Left renal cortex interstitium (tissue), 4 donors: Measurements from ENCODE around the gene FALEC. TPM values are rescaled to one million over a fixed set of nuclear protein-coding genes. Genes with fewer than 3 reads are reported as not detected.

Source experiments
- DNase-seq, 4 donors: peaks; one replicate each; pipeline ENCODE4 v3.0.0-alpha.2; 2013; ENCODE audit warnings: low read depth in 4 of 4, low spot score in 2 of 4, missing footprints in 1 of 4
- polyA plus RNA-seq, 4 donors: library from polyadenylated mRNA; unstranded; fragments of 120-200 nt; gene quantifications; one replicate each; pipeline ENCODE4 v1.2.1, GENCODE V29; 2013; ENCODE audit not compliant: insufficient read length in 4 of 4

Gene FALEC
- polyA plus RNA-seq, 4 donors = 0.55 to 0.64 (median 0.64) TPM; not detected in 1

- DNase-seq = no peak
Observed at GRCh38 chr1:150511551-150511950, 4.0 kb upstream of the FALEC start.

GRCh38 chr1:150511985-150512660, 3.4 kb upstream of the FALEC start:
- DNase-seq = no peak

DNA sequence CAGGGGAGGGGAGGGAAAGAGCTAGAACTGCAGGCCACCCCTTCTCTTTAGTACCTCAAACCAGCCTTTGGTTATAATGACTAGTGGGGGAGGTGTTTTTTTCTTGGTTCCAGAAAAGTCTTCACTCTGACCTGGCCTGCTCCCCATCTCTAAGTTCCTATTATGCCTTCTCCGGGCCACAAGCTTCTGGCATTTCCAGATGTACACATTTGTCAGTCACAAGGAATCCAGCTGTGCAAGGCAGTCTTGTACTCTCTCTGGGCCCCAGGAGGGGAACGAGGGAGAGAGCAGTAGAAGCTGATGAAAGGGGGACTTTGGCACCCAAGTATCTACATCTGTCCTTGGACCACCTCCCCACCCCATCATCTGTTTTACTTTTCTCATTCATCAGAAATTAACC, 2.7 kb upstream of the FALEC start:
- DNase-seq = no peak

DNA sequence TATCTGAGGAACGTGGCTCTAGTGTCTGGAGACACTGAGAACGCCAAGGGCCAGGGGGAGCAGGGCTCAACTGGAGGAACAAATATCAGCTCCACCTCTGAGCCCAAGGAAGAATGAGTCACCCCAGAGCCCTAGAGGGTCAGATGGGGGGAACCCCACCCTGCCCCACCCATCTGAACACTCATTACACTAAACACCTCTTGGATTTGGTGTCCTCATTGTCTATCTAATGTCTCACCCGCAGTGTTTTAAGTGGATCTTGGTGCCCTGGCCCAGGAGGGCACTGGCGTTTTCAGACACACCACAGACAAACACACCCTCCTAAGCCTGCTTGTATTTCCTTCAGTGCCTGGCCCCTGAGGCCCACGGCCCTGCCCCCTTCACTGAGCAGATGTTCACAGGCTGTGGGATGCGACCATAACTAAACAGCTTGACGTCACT, 2.2 kb upstream of the FALEC start:
- DNase-seq = no peak

- no peak for DNase-seq
Observed at GRCh38 chr1:150514260-150514659, 1.3 kb upstream of the FALEC start.

DNA sequence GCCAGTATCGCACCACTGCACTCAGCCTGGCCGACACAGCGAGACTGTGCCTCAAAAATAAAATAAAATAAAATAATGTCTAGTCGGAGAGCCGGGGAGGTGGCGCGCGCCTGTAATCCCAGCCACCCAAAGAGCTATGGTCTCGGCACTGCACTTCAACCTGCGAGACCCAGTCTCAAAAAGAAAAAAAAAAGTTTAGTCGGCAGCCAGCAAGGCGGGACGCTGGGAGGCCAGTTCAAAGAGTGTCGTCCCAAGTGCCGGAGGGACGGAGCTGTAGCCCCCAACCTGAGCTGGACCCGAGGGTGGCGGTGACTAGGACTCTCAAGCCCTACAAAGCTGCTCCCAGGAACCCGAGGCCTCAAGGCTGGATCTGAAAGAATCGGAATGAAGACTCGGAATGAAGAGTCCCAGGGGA, 632 bp upstream of the FALEC start:
- DNase-seq = no peak

DNA sequence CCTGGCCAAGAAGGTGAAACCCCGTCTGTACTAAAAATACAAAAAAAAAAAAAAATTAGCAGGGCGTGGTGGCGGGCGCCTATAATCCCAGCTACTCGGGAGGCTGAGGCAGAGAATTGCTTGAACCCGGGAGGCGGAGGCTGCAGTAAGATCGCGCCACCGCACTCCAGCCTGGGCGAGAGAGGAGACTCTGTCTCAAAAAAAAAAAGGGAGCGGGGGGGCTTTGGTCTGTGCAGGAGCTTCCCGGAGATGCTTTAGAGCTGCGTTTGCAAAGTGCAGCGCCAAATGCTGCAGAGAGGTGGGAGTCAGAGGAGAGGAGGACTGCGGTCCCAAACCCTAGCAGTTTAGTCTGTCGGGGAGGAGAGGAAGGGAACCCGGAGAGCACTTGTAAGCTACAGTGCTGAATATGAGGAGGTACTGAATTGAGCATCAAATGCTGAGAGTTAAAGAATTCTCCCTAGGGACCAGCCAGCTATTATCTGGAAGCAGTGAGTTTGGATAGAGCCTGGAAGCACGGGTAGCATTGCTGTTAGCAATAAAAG, 569 bp downstream of the FALEC start:
- no peak for DNase-seq

DNA sequence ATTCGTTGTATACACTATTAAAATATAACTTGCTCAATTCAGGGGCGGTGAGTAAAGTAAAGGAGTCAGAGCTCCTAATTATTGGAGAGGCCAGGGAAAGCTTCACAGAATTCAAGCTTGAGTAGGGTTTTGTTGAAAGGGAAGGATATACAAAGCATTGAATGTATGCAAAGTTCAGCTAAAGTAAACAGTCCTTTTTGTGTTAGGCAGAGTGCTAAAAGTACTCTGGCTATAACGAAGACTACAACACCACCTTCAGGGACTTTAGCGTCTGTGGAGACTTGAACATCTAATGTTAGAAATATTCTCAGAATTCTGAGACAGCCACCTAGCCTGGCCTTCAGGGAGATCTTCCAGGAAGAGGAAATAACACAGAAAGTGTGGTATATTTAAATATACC, 1.1 kb downstream of the FALEC start:
- no peak for DNase-seq

DNA sequence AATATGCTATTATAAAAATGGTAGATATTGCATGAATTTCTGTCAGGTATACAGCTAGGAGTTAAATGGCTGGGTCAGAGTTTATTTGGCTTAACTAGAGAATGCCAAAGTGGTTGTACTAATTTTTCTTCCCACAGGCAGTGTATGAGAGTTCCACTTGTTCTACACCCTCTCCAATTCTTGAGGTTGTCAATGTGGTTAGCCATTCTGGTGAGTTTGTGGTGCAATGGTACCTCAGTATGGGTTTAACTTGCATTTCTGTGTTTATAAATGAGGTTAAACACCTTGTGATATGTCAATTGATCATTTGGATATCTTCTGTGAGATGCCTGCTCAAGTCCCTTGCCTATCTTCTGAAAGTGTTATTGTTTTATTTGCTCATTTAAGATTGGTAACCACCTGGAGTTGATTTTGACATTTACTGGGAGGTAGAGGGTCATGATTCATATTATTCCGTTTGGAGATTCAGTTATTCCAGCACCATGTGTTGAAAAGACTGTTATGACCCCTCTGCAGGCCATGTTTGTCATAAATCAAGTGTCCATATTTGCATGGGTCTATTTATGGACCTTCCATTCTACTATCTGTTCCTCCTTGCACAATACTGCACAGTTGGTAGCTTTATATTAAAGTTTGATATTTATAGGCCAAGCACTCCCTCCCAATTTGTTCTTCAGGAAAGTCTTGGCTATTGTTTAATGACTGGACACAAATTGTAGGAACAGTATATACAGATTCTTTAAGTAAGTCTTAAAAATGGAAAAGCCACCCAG, 5.8 kb downstream of the FALEC start:
- no peak for DNase-seq

DNA sequence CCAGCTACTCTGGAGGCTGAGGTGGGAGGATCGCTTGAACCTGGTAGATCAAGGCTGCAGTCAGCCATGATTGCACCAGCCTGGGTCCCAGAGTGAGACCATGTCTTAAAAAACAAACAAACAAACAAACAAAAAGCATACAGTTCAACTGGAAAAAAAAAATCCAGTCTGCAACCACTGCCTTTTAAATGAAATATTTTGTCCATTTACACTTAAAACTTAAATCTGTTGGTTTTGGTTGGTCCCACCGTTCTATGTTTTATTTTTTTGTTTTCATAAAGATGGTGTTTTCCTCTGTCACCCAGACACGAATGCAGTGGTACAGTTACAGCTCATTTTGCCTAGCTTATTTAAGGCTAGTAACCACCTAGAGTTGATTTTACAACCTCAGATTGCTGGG, 9.8 kb downstream of the FALEC start:
- DNase-seq = no peak

GRCh38 chr1:150528196-150528595, 12.6 kb downstream of the FALEC start:
- no peak for DNase-seq

GRCh38 chr1:150529017-150529416, 13.5 kb downstream of the FALEC start:
- DNase-seq = no peak

DNA sequence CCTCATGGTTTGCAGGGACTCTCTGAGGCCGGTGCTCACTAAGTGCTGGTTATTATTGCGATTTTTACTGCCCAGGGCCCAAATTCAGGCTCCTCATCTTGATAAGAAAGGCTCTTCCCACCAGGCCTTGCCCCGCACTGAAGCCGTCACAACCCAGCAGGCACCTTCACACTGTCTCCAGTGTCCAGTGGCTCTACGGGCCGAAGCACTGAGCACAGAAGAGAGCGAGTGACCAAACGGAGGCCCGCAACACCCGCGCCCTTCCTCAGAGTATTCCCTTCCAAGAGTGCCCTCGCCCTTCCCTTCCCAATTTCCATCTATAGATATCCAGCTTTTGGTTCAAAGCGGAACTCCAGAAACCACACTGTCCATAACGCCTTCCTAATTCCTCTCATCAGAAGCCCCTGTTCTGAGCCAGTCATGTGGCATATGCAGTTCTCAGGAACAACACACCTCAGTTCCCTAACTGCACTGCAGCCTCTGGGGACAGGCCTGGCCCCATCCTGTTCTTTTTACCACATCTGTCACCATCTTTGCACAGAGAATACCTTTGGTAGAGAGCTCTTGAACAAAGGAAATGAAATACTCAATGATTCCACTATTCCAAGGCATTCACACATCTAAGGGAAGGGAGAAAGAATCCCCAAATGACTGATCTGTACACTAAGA, 15.1 kb downstream of the FALEC start:
- DNase-seq = no peak

GRCh38 chr1:150532860-150533259, 17.3 kb downstream of the FALEC start:
- no peak for DNase-seq

DNA sequence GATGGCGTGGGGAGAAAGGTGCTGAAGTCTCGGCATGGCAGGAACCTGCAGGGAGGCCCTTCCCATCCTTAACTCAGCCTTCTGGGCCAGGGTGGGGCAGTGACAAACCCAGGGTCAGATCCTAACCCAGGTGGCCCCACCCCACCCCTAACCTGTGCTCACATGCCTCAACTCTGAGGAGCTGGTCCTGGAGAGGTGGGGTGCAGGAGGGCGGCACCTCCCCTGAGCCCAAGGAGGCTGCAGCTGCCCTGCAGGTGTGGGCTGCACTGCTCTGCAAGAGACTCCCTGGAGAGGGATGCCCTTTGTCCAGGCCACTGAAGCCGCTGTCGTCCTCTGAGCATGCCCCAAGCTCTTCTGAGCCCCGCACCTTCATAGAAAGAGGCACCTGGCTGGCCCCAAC, 18.4 kb downstream of the FALEC start:
- no peak for DNase-seq

- no peak for DNase-seq
Observed at GRCh38 chr1:150535511-150536287, 20.1 kb downstream of the FALEC start.

GRCh38 chr1:150536836-150537731, 21.5 kb downstream of the FALEC start:
- DNase-seq = no peak

GRCh38 chr1:150537732-150538684, 22.5 kb downstream of the FALEC start:
- no peak for DNase-seq
